Nephron progenitor cell (in vitro differentiated cells): Measurements from ENCODE around the gene FUT8.
"Not testable (repeated sequence)": the region's sequence is repeated elsewhere in the genome, so short reads cannot be mapped to it uniquely, and the experiment has no call there.

Experiments
- DNase-seq: peaks from one replicate; pipeline ENCODE4 v3.0.0; 2021
- H3K27ac Mint-ChIP-seq: 2 replicates; pipeline ENCODE4 v1.8.0; 2021; ENCODE audit warnings: mild to moderate bottlenecking, moderate library complexity, mixed read lengths
- H3K27me3 Mint-ChIP-seq: 2 replicates; pipeline ENCODE4 v1.8.0; 2021; ENCODE audit warnings: mild to moderate bottlenecking, low read depth, mixed read lengths; ENCODE audit not compliant: poor library complexity
- H3K36me3 Mint-ChIP-seq: 2 replicates; pipeline ENCODE4 v1.8.0; 2021; ENCODE audit warnings: low read depth, mixed read lengths
- H3K4me1 Mint-ChIP-seq: 2 replicates; pipeline ENCODE4 v1.8.0; 2021; ENCODE audit warnings: mixed read lengths
- H3K4me3 Mint-ChIP-seq: 2 replicates; pipeline ENCODE4 v1.8.0; 2021; ENCODE audit warnings: mild to moderate bottlenecking, moderate library complexity, mixed read lengths
- H3K9me3 Mint-ChIP-seq: 2 replicates; pipeline ENCODE4 v1.8.0; 2021; ENCODE audit warnings: mild to moderate bottlenecking, moderate library complexity, mixed read lengths
- CTCF ChIP-seq: fragments of 200-600 bp; sonication (generic); IDR thresholded peaks from 2 replicates; pipeline ENCODE4 v1.5.0; 2021; ENCODE audit warnings: antibody characterized with exemption

The FUT8 gene

GRCh38 chr14:65676361-65677014, 264.0 kb downstream of the FUT8 start:
- no peaks in the 10 kb centered on the region for H3K9me3 Mint-ChIP-seq
- H3K4me1 Mint-ChIP-seq: peaks cover 10% of the 10 kb centered on the region
- H3K36me3 Mint-ChIP-seq: no peaks in the 10 kb centered on the region
- no peak for TF ChIP-seq CTCF
- no peak for DNase-seq
- H3K27ac Mint-ChIP-seq: peak overlapping the region; percentile 1
- no peaks in the 10 kb centered on the region for H3K27me3 Mint-ChIP-seq
- H3K4me3 Mint-ChIP-seq: no peak overlapping the region

DNA sequence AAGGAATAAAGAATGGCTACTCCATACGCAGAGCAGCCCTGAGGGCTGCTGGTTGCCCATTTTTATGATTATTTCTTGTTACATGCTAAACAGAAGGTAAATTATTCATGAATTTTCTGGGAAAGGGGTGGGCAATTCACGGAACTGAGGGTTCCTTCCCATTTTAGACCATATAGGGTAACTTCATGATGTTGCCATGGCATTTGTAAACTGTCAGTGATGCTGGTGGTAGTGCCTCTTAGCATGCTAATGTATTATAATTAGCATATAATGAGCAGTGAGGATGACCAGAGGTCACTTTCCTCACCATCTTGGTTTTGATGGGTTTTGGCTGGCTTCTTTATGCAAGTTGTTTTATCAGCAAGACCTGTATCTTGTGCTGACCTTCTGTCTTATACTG, 273.0 kb downstream of the FUT8 start:
- no peak for DNase-seq
- Mint-ChIP-seq H3K36me3 (no peaks in the 10 kb centered on the region), H3K27ac (no peak overlapping the region), H3K9me3 (peaks cover 9% of the 10 kb centered on the region), H3K4me3 (no peak overlapping the region), H3K4me1 (no peaks in the 10 kb centered on the region), H3K27me3 (no peaks in the 10 kb centered on the region)
- TF ChIP-seq CTCF: no peak

- no peak for DNase-seq
- peaks cover 4% of the 10 kb centered on the region for H3K4me1 Mint-ChIP-seq
- H3K4me3 Mint-ChIP-seq: no peak overlapping the region
- TF ChIP-seq CTCF: no peak
- no peaks in the 10 kb centered on the region for H3K27me3 Mint-ChIP-seq
- H3K27ac Mint-ChIP-seq: no peak overlapping the region
- peaks cover 17% of the 10 kb centered on the region for H3K9me3 Mint-ChIP-seq
- no peaks in the 10 kb centered on the region for H3K36me3 Mint-ChIP-seq
These were observed 274.2 kb downstream of the FUT8 start for GRCh38 chr14:65686761-65687160.

- Mint-ChIP-seq H3K27me3 (no peaks in the 10 kb centered on the region), H3K4me1 (peaks cover 4% of the 10 kb centered on the region), H3K27ac (no peak overlapping the region), H3K9me3 (peaks cover 32% of the 10 kb centered on the region), H3K36me3 (peaks cover 9% of the 10 kb centered on the region), H3K4me3 (no peak overlapping the region)
- TF ChIP-seq CTCF: no peak
- no peak for DNase-seq
These were observed 276.5 kb downstream of the FUT8 start for GRCh38 chr14:65689070-65689469.

DNA sequence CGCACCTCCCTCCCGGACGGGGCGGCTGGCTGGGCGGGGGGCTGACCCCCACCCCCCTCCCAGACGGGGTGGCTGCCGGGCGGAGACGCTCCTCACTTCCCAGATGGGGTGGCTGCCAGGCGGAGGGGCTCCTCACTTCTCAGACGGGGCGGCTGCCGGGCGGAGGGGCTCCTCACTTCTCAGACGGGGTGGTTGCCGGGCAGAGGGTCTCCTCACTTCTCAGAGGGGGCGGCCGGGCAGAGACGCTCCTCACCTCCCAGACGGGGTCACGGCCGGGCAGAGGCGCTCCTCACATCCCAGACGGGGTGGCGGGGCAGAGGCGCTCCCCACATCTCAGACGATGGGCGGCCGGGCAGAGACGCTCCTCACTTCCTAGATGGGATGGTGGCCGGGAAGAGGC, 280.0 kb downstream of the FUT8 start:
- not testable (repeated sequence) for H3K27me3 Mint-ChIP-seq, H3K4me3 Mint-ChIP-seq, DNase-seq, H3K27ac Mint-ChIP-seq, H3K4me1 Mint-ChIP-seq
- peaks cover 11% of the 10 kb centered on the region for H3K36me3 Mint-ChIP-seq
- peaks cover 40% of the 10 kb centered on the region for H3K9me3 Mint-ChIP-seq

- no peak for TF ChIP-seq CTCF
- H3K4me3 Mint-ChIP-seq: no peak overlapping the region
- H3K4me1 Mint-ChIP-seq: no peaks in the 10 kb centered on the region
- H3K27me3 Mint-ChIP-seq: no peaks in the 10 kb centered on the region
- peaks cover 22% of the 10 kb centered on the region for H3K9me3 Mint-ChIP-seq
- no peak overlapping the region for H3K27ac Mint-ChIP-seq
- no peak for DNase-seq
- H3K36me3 Mint-ChIP-seq: peaks cover 11% of the 10 kb centered on the region
These were observed 284.3 kb downstream of the FUT8 start for GRCh38 chr14:65696801-65697200.
